Esophagus squamous epithelium (tissue), 5 donors: ENCODE data around the gene KBTBD12. TPM values are rescaled to one million over a fixed set of nuclear protein-coding genes. Genes with fewer than 3 reads are reported as not detected.
"Not testable (repeated sequence)": the region's sequence is repeated elsewhere in the genome, so short reads cannot be mapped to it uniquely, and the experiment has no call there.

Experiments used
- DNase-seq: peaks from one replicate; lab custom pipeline; 2025; lab: John Stamatoyannopoulos, UW
- H3K27ac ChIP-seq, 4 donors: fragments of 200-600 bp; sonication (generic); one replicate each; pipeline ENCODE4 v1.5.1; 2016 to 2019; ENCODE audit warnings: mild to moderate bottlenecking in 1 of 4
- H3K27me3 ChIP-seq, 4 donors: fragments of 200-600 bp; sonication (generic); 1 replicate in 3 of 4; 2 replicates in 1 of 4; pipeline versions ENCODE4 v1.5.1 to v1.6.0; 2017 to 2021; ENCODE audit warnings: antibody characterized with exemption in 1 of 4
- H3K36me3 ChIP-seq, 3 donors: fragments of 200-600 bp; sonication (generic); one replicate each; pipeline ENCODE4 v1.5.1; 2016 to 2019
- H3K4me1 ChIP-seq, 3 donors: fragments of 200-600 bp; sonication (generic); one replicate each; pipeline ENCODE4 v1.5.1; 2017 to 2019
- H3K4me3 ChIP-seq, 4 donors: fragments of 200-600 bp; sonication (generic); 1 replicate in 3 of 4; 2 replicates in 1 of 4; pipeline ENCODE4 v1.5.1; 2016 to 2019; ENCODE audit warnings: mild to moderate bottlenecking in 2 of 4, moderate library complexity in 1 of 4
- H3K9me3 ChIP-seq, 3 donors: fragments of 200-600 bp; sonication (generic); one replicate each; pipeline ENCODE4 v1.5.1; 2016 to 2019
- CTCF ChIP-seq, 6 experiments: fragments of 450-650 bp in 4 of 6; fragments of 200-600 bp in 2 of 6; sonication (generic) in 2 of 6; IDR thresholded peaks; one replicate each; pipeline ENCODE4 v1.5.1; 2016 to 2019; ENCODE audit warnings: antibody characterized with exemption in 6 of 6, mild to moderate bottlenecking in 4 of 6, moderate library complexity in 4 of 6
- POLR2A ChIP-seq, 4 donors: fragments of 450-650 bp; IDR thresholded peaks; one replicate each; pipeline ENCODE4 v1.6.1; 2017; ENCODE audit warnings: antibody characterized with exemption in 4 of 4, mild to moderate bottlenecking in 4 of 4, moderate library complexity in 3 of 4
- WGBS, 2 donors: methylation state at CpG; one replicate each; pipeline ENCODE4 v1.1.5; 2018; 5-methylcytosine and 5-hydroxymethylcytosine counted together
- intact Hi-C: fragments of 100-400 bp; cut with DNase I; formaldehyde crosslinking; loops from one replicate; pipeline ENCODE4 v1.15.0; 2022
- total RNA-seq, 4 donors: library from RNA; depleted of rRNA; stranded (reverse); fragments of >200 nt; gene quantifications; one replicate each; pipeline ENCODE4 v1.1.0, GENCODE V29; 2016
- donor health status: DM: yes; HTN: yes; CAD: no.

Gene KBTBD12
- total RNA-seq, 4 donors from 2014 or later, result 0.38 TPM; not detected in 2

DNA sequence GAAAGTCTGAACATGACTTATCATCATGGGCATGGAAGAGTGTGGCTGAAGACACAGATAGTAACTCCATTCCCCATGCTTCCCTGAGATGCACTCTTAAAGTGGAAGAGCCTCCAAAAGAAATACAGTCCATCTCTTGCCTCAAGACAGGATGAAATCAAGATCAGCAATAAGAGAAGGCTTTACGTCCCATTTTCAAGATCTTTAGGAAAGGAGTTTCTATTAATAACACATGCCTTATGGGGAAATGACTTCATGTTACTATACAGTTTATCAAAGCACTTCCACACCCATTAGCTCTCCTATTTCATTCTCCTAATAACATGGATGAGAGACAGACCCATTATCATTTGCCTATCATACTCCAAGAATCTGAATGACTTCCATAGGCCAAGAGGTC is 6.1 kb upstream of the KBTBD12 start:
- no peak for DNase-seq
- no peaks in the 10 kb centered on the region for H3K36me3 ChIP-seq
- no peak overlapping the region for H3K27ac ChIP-seq
- intact Hi-C loops, result no loop called here
- peaks cover 7 to 20% (median 10%) of the 10 kb centered on the region in 3 donors for H3K4me1 ChIP-seq
- no peak overlapping the region for H3K4me3 ChIP-seq
- no peak for TF ChIP-seq CTCF (IDR thresholded peaks at IDR 0.05)
- TF ChIP-seq POLR2A (IDR thresholded peaks at IDR 0.05), result no peak
- H3K9me3 ChIP-seq, result no peaks in the 10 kb centered on the region
- 0 to 74% methylated on average over 1 of the region's 1 CpG for WGBS, 2 donors
- H3K27me3 ChIP-seq, result peaks cover 0 to 19% (median 0%) of the 10 kb centered on the region in 4 donors

DNA sequence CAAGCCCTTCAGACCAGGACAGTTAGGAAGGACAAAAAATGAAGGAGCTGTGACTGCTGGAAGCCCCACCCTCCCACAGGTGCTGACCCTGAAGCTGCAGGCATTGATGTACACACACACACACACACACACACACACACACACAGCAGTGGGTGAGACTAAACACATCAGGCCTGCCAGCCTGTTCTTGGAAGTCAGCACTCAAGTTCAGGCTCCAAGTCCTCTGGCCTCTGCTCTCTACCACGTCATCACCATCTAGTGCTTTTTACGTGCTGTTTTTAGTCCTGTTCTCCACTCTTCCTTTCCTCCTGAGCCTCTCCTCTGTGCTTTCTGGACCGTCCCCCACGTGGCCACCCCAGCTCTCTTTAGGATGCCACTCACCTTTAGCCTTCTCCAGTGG is 5.4 kb upstream of the KBTBD12 start:
- Histone ChIP-seq H3K9me3 (no peaks in the 10 kb centered on the region), H3K36me3 (no peaks in the 10 kb centered on the region), H3K4me1 (peaks cover 7 to 25% (median 10%) of the 10 kb centered on the region in 3 donors), H3K27me3 (peaks cover 0 to 19% (median 0%) of the 10 kb centered on the region in 4 donors), H3K27ac (no peak overlapping the region), H3K4me3 (no peak overlapping the region)
- intact Hi-C loops, result no loop called here
- WGBS, 2 donors, result 80 to 85% methylated on average over 4 of the region's 4 CpGs
- TF ChIP-seq CTCF (IDR thresholded peaks at IDR 0.05) (no peak), POLR2A (IDR thresholded peaks at IDR 0.05) (no peak)
- DNase-seq, result no peak

- TF ChIP-seq CTCF (IDR thresholded peaks at IDR 0.05) (no peak), POLR2A (IDR thresholded peaks at IDR 0.05) (no peak)
- H3K9me3 ChIP-seq, result no peaks in the 10 kb centered on the region
- H3K4me1 ChIP-seq, result peaks cover 7 to 38% (median 16%) of the 10 kb centered on the region in 3 donors
- H3K27me3 ChIP-seq, result peaks cover 0 to 35% (median 0%) of the 10 kb centered on the region in 4 donors
- intact Hi-C loops, result no loop called here
- H3K36me3 ChIP-seq, result no peaks in the 10 kb centered on the region
- no peak for DNase-seq
- H3K4me3 ChIP-seq, result no peak overlapping the region
- 9 to 19% methylated on average over 6 to 8 of the region's 8 CpGs for WGBS, 2 donors
- peak overlapping the region in 3 of 4 donors; percentile 37 to 66 (median 50) for H3K27ac ChIP-seq
These were observed 3.6 kb upstream of the KBTBD12 start for GRCh38 chr3:127911421-127911931.

DNA sequence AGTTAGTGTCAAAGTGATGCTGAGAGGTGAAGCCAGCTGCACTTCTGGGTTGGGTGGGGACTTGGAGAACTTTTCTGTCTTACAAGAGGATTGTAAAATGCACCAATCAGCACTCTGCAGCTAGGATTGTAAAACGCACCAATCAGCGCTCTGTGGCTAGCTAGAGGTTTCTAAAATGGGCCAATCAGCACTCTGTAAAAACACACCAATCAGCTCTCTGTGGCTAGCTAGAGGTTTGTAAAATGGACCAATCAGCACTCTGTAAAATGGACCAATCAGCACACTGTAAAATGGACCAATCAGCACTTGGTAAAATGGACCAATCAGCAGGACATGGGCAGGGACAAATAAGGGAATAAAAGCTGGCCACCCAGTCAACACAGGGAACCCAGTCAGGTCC is 1.2 kb upstream of the KBTBD12 start:
- H3K4me3 ChIP-seq, DNase-seq, H3K27ac ChIP-seq, H3K9me3 ChIP-seq, H3K36me3 ChIP-seq, intact Hi-C loops: not testable (repeated sequence)
- 81 to 95% methylated on average over 2 of the region's 2 CpGs for WGBS, 2 donors
- H3K4me1 ChIP-seq, result peaks cover 7 to 38% (median 16%) of the 10 kb centered on the region in 3 donors
- peaks cover 0 to 46% (median 0%) of the 10 kb centered on the region in 4 donors for H3K27me3 ChIP-seq

DNA sequence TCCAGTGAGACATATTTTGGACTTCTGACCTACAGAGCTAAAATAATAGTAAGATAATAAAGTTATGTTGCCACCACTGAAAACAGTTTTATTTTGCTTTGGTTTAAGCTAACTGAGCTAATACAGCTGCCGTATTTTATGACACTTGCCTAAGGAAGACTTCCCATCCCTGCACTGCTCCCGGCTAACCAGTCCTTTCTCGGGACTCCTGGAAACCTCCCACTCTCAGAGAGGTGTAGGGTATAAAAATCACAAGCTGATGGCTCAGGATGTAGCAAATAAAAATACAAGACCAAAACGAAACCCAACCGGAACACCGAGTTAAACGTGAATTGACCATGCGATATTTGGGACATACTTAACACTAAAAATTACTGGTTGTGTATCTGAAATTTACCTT is 448 bp upstream of the KBTBD12 start:
- peak overlapping the region in 3 of 4 donors; percentile 41 to 58 (median 52) for H3K27ac ChIP-seq
- DNase-seq, result no peak
- no peaks in the 10 kb centered on the region for H3K9me3 ChIP-seq
- WGBS, 2 donors, result 62 to 68% methylated on average over 8 of the region's 8 CpGs
- H3K27me3 ChIP-seq, result peaks cover 0 to 46% (median 0%) of the 10 kb centered on the region in 4 donors
- H3K4me1 ChIP-seq, result peaks cover 7 to 38% (median 16%) of the 10 kb centered on the region in 3 donors
- H3K4me3 ChIP-seq, result peak overlapping the region; percentile 6 to 67 (median 50)
- TF ChIP-seq POLR2A (IDR thresholded peaks at IDR 0.05) (no peak), CTCF (IDR thresholded peaks at IDR 0.05) (no peak)
- intact Hi-C loops, result no loop called here
- H3K36me3 ChIP-seq, result no peaks in the 10 kb centered on the region
